ENCODE data around the gene HSFX1. TPM values are rescaled to one million over a fixed set of nuclear protein-coding genes. Genes with fewer than 3 reads are reported as not detected.
"Not testable (repeated sequence)": the region's sequence is repeated elsewhere in the genome, so short reads cannot be mapped to it uniquely, and the experiment has no call there.

HSFX1 gene
- total and polyA plus RNA-seq, 2 donors (not counting 1 experiment from before 2014, with no cell fraction given), result 0.27 to 0.66 TPM

DNA sequence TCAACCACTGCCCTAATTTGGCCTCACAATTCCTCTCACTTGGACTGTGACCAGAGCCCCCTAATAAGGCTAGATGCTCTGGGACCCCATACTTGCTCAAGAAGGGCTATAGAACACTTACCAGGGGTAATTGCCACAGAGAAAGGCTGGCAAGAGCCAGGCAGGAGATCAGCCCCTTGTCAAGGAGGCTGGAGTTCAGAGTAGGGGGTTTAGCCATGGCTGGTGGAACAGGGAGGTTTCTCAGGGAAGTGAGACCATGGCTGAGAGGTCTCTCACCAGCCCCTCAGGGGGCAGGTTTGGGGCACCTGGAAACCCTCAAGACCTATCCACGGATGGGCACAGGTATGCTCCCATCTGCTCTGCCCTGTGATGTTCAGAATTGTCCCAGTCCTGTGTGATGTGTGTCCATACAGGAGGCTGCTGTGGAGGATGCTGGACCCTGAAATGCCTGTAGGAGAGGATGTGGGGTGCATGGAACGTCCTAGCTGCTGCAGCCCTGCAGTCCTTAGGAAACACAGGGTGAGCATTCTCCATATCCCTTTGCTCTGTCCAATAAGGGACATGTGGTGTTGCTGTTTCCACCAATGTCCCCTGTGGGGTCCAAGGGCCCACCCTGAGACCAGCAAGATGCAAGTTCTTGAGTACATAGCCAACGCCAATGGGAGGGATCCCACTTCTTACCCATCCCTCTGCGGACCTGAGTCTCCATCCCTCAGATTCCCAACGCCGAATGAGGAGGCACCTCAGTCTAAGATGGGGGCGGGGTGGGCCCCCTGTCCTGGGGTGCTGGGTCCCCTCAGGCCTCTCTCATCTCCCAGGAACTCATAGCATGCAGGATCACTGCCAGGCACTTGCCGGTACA lies 16.4 kb upstream of the HSFX1 start:
- Histone ChIP-seq H3K27me3 (ENCODE audit: control insufficient read depth, insufficient read depth, low read length) (no peaks in the 10 kb centered on the region), H3K4me1 (ENCODE audit: control insufficient read depth, extremely low read depth, insufficient read depth, low read length) (no peaks in the 10 kb centered on the region), H3K9me3 (ENCODE audit: control insufficient read depth, insufficient read depth, low read depth, low read length) (no peaks in the 10 kb centered on the region), H3K4me3 (replicated peaks in 1 of 4; ENCODE audit: control extremely low read depth in 1 of 4, insufficient read depth in 1 of 4, low read depth in 3 of 4, low read length in 4 of 4) (no peak overlapping the region), H4K20me1 (ENCODE audit: control insufficient read depth, extremely low read depth, insufficient read depth, low read length) (no peaks in the 10 kb centered on the region), H3K9ac (ENCODE audit: insufficient read depth, low read length) (no peak overlapping the region), H2AFZ (ENCODE audit: low read length) (no peak overlapping the region), H3K36me3 (ENCODE audit: control insufficient read depth, insufficient read depth, low read length) (no peaks in the 10 kb centered on the region), H3K4me2 (ENCODE audit: extremely low read depth, insufficient read depth, low read length) (no peak overlapping the region), H3K79me2 (ENCODE audit: control insufficient read depth, insufficient read depth, low read length) (no peaks in the 10 kb centered on the region), H3K27ac (ENCODE audit: insufficient read depth, low read length) (no peak overlapping the region)
- TF ChIP-seq EZH2 (IDR thresholded peaks at IDR 0.05; ENCODE audit: low read length, missing control alignments), result no peak
- TF ChIP-seq, protein P1, sequence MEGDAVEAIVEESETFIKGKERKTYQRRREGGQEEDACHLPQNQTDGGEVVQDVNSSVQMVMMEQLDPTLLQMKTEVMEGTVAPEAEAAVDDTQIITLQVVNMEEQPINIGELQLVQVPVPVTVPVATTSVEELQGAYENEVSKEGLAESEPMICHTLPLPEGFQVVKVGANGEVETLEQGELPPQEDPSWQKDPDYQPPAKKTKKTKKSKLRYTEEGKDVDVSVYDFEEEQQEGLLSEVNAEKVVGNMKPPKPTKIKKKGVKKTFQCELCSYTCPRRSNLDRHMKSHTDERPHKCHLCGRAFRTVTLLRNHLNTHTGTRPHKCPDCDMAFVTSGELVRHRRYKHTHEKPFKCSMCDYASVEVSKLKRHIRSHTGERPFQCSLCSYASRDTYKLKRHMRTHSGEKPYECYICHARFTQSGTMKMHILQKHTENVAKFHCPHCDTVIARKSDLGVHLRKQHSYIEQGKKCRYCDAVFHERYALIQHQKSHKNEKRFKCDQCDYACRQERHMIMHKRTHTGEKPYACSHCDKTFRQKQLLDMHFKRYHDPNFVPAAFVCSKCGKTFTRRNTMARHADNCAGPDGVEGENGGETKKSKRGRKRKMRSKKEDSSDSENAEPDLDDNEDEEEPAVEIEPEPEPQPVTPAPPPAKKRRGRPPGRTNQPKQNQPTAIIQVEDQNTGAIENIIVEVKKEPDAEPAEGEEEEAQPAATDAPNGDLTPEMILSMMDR (conservative IDR thresholded peaks at IDR 0.05 in 1 of 2, IDR thresholded peaks at IDR 0.05 in 1 of 2; ENCODE audit: low read depth in 1 of 2, low read length in 2 of 2), result no peak
- no peak for DNase-seq (ENCODE audit: low read depth in 2 of 2)

DNA sequence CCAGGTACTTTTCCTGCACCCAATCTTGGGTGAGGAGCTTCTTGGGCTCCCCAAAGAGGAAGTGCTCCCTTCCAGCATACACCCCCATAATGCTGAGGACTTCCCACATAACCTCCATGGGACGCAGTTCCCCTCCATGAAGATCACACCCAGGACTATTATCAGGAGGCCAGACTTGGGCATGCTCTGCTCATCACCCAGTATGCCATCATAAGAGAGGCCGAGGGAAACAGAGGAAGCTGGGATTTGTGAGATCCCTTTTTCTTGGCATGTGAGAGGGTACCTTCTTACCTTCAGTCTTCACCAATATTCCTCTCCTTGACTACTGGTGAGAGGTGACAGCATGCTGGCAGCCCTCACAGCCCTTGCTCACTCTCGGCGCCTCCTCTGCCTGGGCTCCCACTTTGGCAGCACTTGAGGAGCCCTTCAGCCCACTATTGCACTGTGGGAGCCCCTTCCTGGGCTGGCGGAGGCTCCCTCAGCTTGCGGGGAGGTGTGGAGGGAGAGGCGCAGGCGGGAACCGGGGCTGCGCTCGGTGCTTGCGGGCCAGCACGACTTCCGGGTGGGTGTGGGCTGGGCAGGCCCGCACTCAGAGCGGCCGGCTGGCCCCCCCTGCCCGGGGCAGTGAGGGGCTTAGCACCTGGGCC lies 15.7 kb upstream of the HSFX1 start:
- H3K27me3 ChIP-seq (ENCODE audit: control insufficient read depth, insufficient read depth, low read length), result no peaks in the 10 kb centered on the region

DNA sequence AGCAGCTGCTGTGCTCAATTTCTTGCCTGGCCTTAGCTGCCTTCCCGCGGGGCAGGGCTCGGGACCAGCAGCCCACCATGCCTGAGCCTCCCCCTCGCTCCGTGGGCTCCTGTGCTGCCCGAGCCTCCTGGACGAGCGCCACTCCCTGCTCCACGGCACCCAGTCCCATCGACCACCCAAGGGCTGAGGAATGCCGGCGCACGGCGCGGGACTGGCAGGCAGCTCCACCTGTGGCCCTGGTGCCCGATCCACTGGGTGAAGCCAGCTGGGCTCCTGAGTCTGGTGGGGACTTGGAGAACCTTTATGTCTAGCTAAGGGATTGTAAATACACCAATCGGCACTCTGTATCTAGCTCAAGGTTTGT lies 15.2 kb upstream of the HSFX1 start:
- not testable (repeated sequence) for H2AFZ ChIP-seq (ENCODE audit: low read length); H3K4me2 ChIP-seq (ENCODE audit: extremely low read depth, insufficient read depth, low read length); H3K9me3 ChIP-seq (ENCODE audit: control insufficient read depth, insufficient read depth, low read depth, low read length); DNase-seq (ENCODE audit: low read depth in 2 of 2); H3K4me1 ChIP-seq (ENCODE audit: control insufficient read depth, extremely low read depth, insufficient read depth, low read length); H3K9ac ChIP-seq (ENCODE audit: insufficient read depth, low read length); H4K20me1 ChIP-seq (ENCODE audit: control insufficient read depth, extremely low read depth, insufficient read depth, low read length); H3K79me2 ChIP-seq (ENCODE audit: control insufficient read depth, insufficient read depth, low read length); H3K27me3 ChIP-seq (ENCODE audit: control insufficient read depth, insufficient read depth, low read length); H3K36me3 ChIP-seq (ENCODE audit: control insufficient read depth, insufficient read depth, low read length); H3K27ac ChIP-seq (ENCODE audit: insufficient read depth, low read length); H3K4me3 ChIP-seq (replicated peaks in 1 of 4; ENCODE audit: control extremely low read depth in 1 of 4, insufficient read depth in 1 of 4, low read depth in 3 of 4, low read length in 4 of 4)

More for the DNA sequence above, 15.7 kb upstream of the HSFX1 start:
- no peaks in the 10 kb centered on the region for H3K4me1 ChIP-seq (ENCODE audit: control insufficient read depth, extremely low read depth, insufficient read depth, low read length)
- H2AFZ ChIP-seq (ENCODE audit: low read length), result no peak overlapping the region
- no peaks in the 10 kb centered on the region for H4K20me1 ChIP-seq (ENCODE audit: control insufficient read depth, extremely low read depth, insufficient read depth, low read length)
- no peak overlapping the region for H3K27ac ChIP-seq (ENCODE audit: insufficient read depth, low read length)
- H3K79me2 ChIP-seq (ENCODE audit: control insufficient read depth, insufficient read depth, low read length), result no peaks in the 10 kb centered on the region
- H3K4me3 ChIP-seq (replicated peaks in 1 of 4; ENCODE audit: control extremely low read depth in 1 of 4, insufficient read depth in 1 of 4, low read depth in 3 of 4, low read length in 4 of 4), result no peak overlapping the region
- no peak for TF ChIP-seq EZH2 (IDR thresholded peaks at IDR 0.05; ENCODE audit: low read length, missing control alignments)
- TF ChIP-seq, protein P1 (conservative IDR thresholded peaks at IDR 0.05 in 1 of 2, IDR thresholded peaks at IDR 0.05 in 1 of 2; ENCODE audit: low read depth in 1 of 2, low read length in 2 of 2), result no peak
- no peak overlapping the region for H3K9ac ChIP-seq (ENCODE audit: insufficient read depth, low read length)
- no peak overlapping the region for H3K4me2 ChIP-seq (ENCODE audit: extremely low read depth, insufficient read depth, low read length)
- DNase-seq (ENCODE audit: low read depth in 2 of 2), result no peak
- no peaks in the 10 kb centered on the region for H3K36me3 ChIP-seq (ENCODE audit: control insufficient read depth, insufficient read depth, low read length)
- no peaks in the 10 kb centered on the region for H3K9me3 ChIP-seq (ENCODE audit: control insufficient read depth, insufficient read depth, low read depth, low read length)
